Fibroblast of lung (primary cell): ENCODE results near the gene PRR13.

ENCODE experiments used
- CTCF ChIP-seq, 2 donors: IDR thresholded peaks in 1 of 2; conservative IDR thresholded peaks in 1 of 2; 1 replicate in 1 of 2; 2 replicates in 1 of 2; pipeline ENCODE4 v1.5.1; 2011 to 2012; ENCODE audit warnings: low read length in 2 of 2, control low read depth in 1 of 2, inconsistent platforms in 1 of 2, low read depth in 1 of 2, mild to moderate bottlenecking in 1 of 2
- EZH2 ChIP-seq: IDR thresholded peaks from 2 replicates; pipeline ENCODE4 v1.5.1; 2012; ENCODE audit warnings: low read length, control low read depth, mild to moderate bottlenecking; ENCODE audit errors: missing control alignments

DNA sequence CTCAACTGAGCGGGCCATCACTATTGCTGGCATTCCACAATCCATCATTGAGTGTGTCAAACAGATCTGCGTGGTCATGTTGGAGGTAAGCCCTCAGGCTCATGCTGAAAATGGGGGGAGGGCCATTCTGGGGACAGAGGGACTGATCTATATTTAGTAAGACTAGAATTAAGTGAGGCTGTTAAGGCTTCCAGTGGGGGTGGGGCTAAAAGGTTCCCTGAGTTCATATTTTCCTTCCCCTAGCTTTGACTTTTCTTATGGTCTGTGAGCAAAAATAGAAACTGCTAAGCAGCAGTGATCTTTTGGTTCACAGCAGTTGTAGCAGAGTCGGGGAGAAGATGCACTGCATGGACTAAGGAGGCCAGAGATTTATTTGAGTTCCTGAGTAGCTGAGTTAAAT lies 19.5 kb downstream of the PRR13 start:
- no peak for TF ChIP-seq CTCF (conservative IDR thresholded peaks at IDR 0.05 in 1 of 2, IDR thresholded peaks at IDR 0.05 in 1 of 2; ENCODE audit: low read depth in 1 of 2, low read length in 2 of 2)
- no peak for TF ChIP-seq EZH2
